Keratinocyte (primary cell): Measurements from ENCODE around the gene ATP2B2. TPM values are rescaled to one million over a fixed set of nuclear protein-coding genes. Genes with fewer than 3 reads are reported as not detected.

Experiments
- DNase-seq: peaks from one replicate; pipeline ENCODE4 v3.0.0-alpha.2; 2011; ENCODE audit warnings: low read depth, missing footprints, low spot score
- FAIRE-seq: peaks from 2 replicates; lab custom pipeline; 2011; peaks lifted over from hg19 to GRCh38; lab: Jason Lieb, UNC
- H2AFZ ChIP-seq: 2 replicates; pipeline ENCODE4 v1.6.0; 2012; ENCODE audit warnings: low read length, control low read depth, inconsistent platforms; ENCODE audit not compliant: control insufficient read depth
- H3K27ac ChIP-seq: 2 replicates; pipeline ENCODE4 v1.5.1; 2011; ENCODE audit warnings: low read length; ENCODE audit not compliant: control insufficient read depth, insufficient read depth
- H3K27me3 ChIP-seq: 3 replicates; pipeline ENCODE4 v1.6.0; 2011; ENCODE audit warnings: low read length; ENCODE audit not compliant: control insufficient read depth, insufficient read depth; ENCODE audit errors: extremely low read depth
- H3K36me3 ChIP-seq, 2 experiments: 2 replicates in 1 of 2; 3 replicates in 1 of 2; pipeline ENCODE4 v1.5.1; 2011; ENCODE audit warnings: low read length in 2 of 2, mild to moderate bottlenecking in 1 of 2; ENCODE audit not compliant: control insufficient read depth in 2 of 2, insufficient read depth in 2 of 2; ENCODE audit errors: extremely low read depth in 1 of 2
- H3K4me1 ChIP-seq: 3 replicates; pipeline ENCODE4 v1.5.1; 2011; ENCODE audit warnings: low read length; ENCODE audit not compliant: control insufficient read depth, insufficient read depth; ENCODE audit errors: extremely low read depth
- H3K4me2 ChIP-seq: 3 replicates; pipeline ENCODE4 v1.6.0; 2011; ENCODE audit warnings: low read depth, low read length; ENCODE audit not compliant: control insufficient read depth, insufficient read depth; ENCODE audit errors: extremely low read depth
- H3K4me3 ChIP-seq, 3 experiments: fragments of 200-600 bp in 1 of 3; sonication (generic) in 1 of 3; 2 replicates in 2 of 3; 3 replicates in 1 of 3; pipeline ENCODE4 v1.5.1; 2011 to 2016; ENCODE audit warnings: low read length in 3 of 3, mild to moderate bottlenecking in 3 of 3, control low read depth in 2 of 3, inconsistent platforms in 1 of 3, low read depth in 1 of 3, mixed read lengths in 1 of 3, mixed run types in 1 of 3, moderate library complexity in 1 of 3; ENCODE audit not compliant: control insufficient read depth in 2 of 3, insufficient read depth in 2 of 3; ENCODE audit errors: extremely low read depth in 1 of 3
- H3K79me2 ChIP-seq: 2 replicates; pipeline ENCODE4 v1.6.0; 2012; ENCODE audit warnings: low read length; ENCODE audit not compliant: control insufficient read depth, insufficient read depth
- H3K9ac ChIP-seq: 3 replicates; pipeline ENCODE4 v1.6.0; 2011; ENCODE audit warnings: low read length; ENCODE audit not compliant: control insufficient read depth, insufficient read depth; ENCODE audit errors: extremely low read depth
- H3K9me1 ChIP-seq: 3 replicates; pipeline ENCODE4 v1.6.0; 2011; ENCODE audit warnings: low read length; ENCODE audit not compliant: control insufficient read depth, insufficient read depth; ENCODE audit errors: extremely low read depth
- H3K9me3 ChIP-seq: 2 replicates; pipeline ENCODE4 v1.5.1; 2012; ENCODE audit warnings: low read depth, low read length; ENCODE audit not compliant: control insufficient read depth
- H4K20me1 ChIP-seq: 3 replicates; pipeline ENCODE4 v1.6.0; 2011; ENCODE audit warnings: low read length; ENCODE audit not compliant: control insufficient read depth, insufficient read depth; ENCODE audit errors: extremely low read depth
- EZH2 ChIP-seq: IDR thresholded peaks from one replicate; pipeline ENCODE4 v1.6.1; 2012; ENCODE audit warnings: inconsistent platforms, mild to moderate bottlenecking, low read length, moderate library complexity
- dilution Hi-C: fragments of 300-500 bp; cut with MboI; formaldehyde crosslinking; loops from one replicate; pipeline ENCODE4 v1.7.0; 2020; ENCODE audit warnings: low sequenced_read_pairs; ENCODE audit not compliant: extremely low pct_ligation_motif_present
- polyA plus RNA-seq, 5 experiments: library from polyadenylated mRNA; depleted of rRNA in 3 of 5; stranded (reverse) in 3 of 5; stranded (forward) in 1 of 5; unstranded in 1 of 5; fragments of >200 nt; gene quantifications; 1 replicate in 1 of 5; 2 replicates in 3 of 5; 3 replicates in 1 of 5; pipeline versions ENCODE4 v1.2.1 to v1.2.3, GENCODE V29; 2011 to 2012; ENCODE audit warnings: missing spikeins in 2 of 5, low read depth in 1 of 5, low replicate concordance in 1 of 5
- TF ChIP-seq, protein P1 (sequence below), 3 experiments: IDR thresholded peaks in 1 of 3; conservative IDR thresholded peaks in 1 of 3; optimal IDR thresholded peaks in 1 of 3; 2 replicates in 2 of 3; 3 replicates in 1 of 3; pipeline versions ENCODE3 to v1.5.1; 2011; ENCODE audit warnings: low read length in 3 of 3, mild to moderate bottlenecking in 3 of 3, moderate library complexity in 2 of 3, control low read depth in 1 of 3, inconsistent platforms in 1 of 3; ENCODE audit not compliant: insufficient read depth in 2 of 3; ENCODE audit errors: extremely low read depth in 1 of 3

Gene ATP2B2
- polyA plus RNA-seq, 1 donor (not counting 4 experiments of a cell fraction or from before 2014, with no cell fraction given), result not detected

DNA sequence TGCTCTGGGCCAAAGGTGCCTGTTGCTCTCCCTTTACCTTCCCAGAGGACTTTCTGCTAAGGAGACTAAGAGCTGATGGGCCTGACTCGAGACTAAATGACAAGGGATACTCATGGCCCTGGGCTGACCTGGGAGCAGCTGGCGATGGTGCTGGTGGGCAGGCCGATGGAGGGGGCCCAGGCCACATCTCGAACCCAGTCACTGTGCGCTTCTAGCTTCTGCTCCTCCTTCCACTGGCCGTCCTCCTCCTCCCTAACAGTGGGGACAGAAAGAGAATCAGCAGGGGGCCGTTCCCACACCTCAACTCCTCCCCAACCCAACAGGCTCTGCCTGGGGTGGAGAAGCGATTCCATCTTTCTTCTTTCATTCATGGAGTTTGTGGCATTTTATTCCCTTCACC lies 200.5 kb downstream of the ATP2B2 start:
- no peaks in the 10 kb centered on the region for H3K79me2 ChIP-seq
- no peaks in the 10 kb centered on the region for H3K9me3 ChIP-seq
- no peak overlapping the region for H3K27ac ChIP-seq
- no peaks in the 10 kb centered on the region for H3K9me1 ChIP-seq
- dilution Hi-C loops, result no loop called here
- TF ChIP-seq, protein P1, sequence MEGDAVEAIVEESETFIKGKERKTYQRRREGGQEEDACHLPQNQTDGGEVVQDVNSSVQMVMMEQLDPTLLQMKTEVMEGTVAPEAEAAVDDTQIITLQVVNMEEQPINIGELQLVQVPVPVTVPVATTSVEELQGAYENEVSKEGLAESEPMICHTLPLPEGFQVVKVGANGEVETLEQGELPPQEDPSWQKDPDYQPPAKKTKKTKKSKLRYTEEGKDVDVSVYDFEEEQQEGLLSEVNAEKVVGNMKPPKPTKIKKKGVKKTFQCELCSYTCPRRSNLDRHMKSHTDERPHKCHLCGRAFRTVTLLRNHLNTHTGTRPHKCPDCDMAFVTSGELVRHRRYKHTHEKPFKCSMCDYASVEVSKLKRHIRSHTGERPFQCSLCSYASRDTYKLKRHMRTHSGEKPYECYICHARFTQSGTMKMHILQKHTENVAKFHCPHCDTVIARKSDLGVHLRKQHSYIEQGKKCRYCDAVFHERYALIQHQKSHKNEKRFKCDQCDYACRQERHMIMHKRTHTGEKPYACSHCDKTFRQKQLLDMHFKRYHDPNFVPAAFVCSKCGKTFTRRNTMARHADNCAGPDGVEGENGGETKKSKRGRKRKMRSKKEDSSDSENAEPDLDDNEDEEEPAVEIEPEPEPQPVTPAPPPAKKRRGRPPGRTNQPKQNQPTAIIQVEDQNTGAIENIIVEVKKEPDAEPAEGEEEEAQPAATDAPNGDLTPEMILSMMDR (optimal IDR thresholded peaks at IDR 0.05 in 1 of 3, IDR thresholded peaks at IDR 0.05 in 1 of 3, conservative IDR thresholded peaks at IDR 0.05 in 1 of 3; ENCODE audit: extremely low read depth in 1 of 3, insufficient read depth in 2 of 3, low read length in 3 of 3), result no peak
- FAIRE-seq (no peak), DNase-seq (no peak)
- no peaks in the 10 kb centered on the region for H3K27me3 ChIP-seq
- H3K9ac ChIP-seq, result no peak overlapping the region
- peaks cover 41 to 43% of the 10 kb centered on the region in 2 experiments for H3K36me3 ChIP-seq
- no peak overlapping the region for H3K4me3 ChIP-seq
- H4K20me1 ChIP-seq, result peaks cover 6% of the 10 kb centered on the region
- no peak overlapping the region for H3K4me2 ChIP-seq
- H3K4me1 ChIP-seq, result no peaks in the 10 kb centered on the region
- no peak overlapping the region for H2AFZ ChIP-seq

DNA sequence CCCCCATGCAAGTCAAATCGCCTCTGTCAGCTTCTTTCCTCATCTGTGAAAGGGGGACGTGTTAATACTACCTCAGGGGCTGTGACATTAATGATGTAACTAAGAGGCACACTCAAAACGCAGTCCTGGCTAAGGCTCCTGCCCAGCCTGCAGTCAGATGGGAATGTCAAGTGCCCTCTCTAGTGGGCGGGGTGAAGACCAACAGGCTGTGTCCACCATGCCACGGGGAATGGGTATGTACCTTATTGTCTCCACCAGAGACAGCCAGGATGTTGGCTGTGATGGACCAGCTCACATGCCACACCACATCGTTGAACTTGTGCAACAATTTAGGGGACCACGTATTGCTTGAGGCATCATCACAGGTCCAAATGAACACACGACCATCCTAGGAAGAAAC lies 201.6 kb downstream of the ATP2B2 start:
- H2AFZ ChIP-seq, result no peak overlapping the region
- H3K27me3 ChIP-seq, result no peaks in the 10 kb centered on the region
- dilution Hi-C loops, result no loop called here
- FAIRE-seq, result no peak
- no peaks in the 10 kb centered on the region for H3K79me2 ChIP-seq
- peaks cover 6% of the 10 kb centered on the region for H4K20me1 ChIP-seq
- TF ChIP-seq EZH2, result no peak
- TF ChIP-seq, protein P1 (optimal IDR thresholded peaks at IDR 0.05 in 1 of 3, IDR thresholded peaks at IDR 0.05 in 1 of 3, conservative IDR thresholded peaks at IDR 0.05 in 1 of 3; ENCODE audit: extremely low read depth in 1 of 3, insufficient read depth in 2 of 3, low read length in 3 of 3), result no peak
- H3K9me3 ChIP-seq, result no peaks in the 10 kb centered on the region
- H3K4me2 ChIP-seq, result no peak overlapping the region
- no peak overlapping the region for H3K4me3 ChIP-seq
- no peaks in the 10 kb centered on the region for H3K9me1 ChIP-seq
- H3K9ac ChIP-seq, result no peak overlapping the region
- H3K4me1 ChIP-seq, result no peaks in the 10 kb centered on the region
- DNase-seq, result no peak
- peaks cover 43 to 44% of the 10 kb centered on the region in 2 experiments for H3K36me3 ChIP-seq
- H3K27ac ChIP-seq, result no peak overlapping the region
